ENCODE data around the gene LEF1. TPM values are rescaled to one million over a fixed set of nuclear protein-coding genes. Genes with fewer than 3 reads are reported as not detected.

Gene LEF1
- total RNA-seq, 1 donor from 2014 or later = 55.0 TPM

DNA sequence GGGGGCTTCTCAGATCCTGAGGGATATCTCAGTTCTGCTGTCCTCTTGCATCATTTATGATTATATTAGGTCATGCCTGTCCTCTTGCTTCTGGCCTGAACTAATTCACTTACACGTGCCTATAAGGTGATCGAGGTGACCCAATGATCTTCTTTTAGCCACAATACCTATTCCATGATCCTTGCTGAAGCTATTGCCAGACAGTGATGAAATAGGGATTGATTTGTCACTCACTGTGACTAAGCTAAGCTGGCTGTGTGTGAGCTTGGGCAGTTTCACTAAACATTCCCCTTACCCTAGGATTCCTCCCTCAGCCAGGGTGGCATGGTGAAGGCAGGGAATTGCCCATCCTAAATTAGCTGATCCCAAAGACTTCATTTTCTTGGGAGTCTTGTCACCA, 160.0 kb downstream of the LEF1 start:
- TF ChIP-seq, protein P1, sequence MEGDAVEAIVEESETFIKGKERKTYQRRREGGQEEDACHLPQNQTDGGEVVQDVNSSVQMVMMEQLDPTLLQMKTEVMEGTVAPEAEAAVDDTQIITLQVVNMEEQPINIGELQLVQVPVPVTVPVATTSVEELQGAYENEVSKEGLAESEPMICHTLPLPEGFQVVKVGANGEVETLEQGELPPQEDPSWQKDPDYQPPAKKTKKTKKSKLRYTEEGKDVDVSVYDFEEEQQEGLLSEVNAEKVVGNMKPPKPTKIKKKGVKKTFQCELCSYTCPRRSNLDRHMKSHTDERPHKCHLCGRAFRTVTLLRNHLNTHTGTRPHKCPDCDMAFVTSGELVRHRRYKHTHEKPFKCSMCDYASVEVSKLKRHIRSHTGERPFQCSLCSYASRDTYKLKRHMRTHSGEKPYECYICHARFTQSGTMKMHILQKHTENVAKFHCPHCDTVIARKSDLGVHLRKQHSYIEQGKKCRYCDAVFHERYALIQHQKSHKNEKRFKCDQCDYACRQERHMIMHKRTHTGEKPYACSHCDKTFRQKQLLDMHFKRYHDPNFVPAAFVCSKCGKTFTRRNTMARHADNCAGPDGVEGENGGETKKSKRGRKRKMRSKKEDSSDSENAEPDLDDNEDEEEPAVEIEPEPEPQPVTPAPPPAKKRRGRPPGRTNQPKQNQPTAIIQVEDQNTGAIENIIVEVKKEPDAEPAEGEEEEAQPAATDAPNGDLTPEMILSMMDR (conservative IDR thresholded peaks at IDR 0.05) = no peak

DNA sequence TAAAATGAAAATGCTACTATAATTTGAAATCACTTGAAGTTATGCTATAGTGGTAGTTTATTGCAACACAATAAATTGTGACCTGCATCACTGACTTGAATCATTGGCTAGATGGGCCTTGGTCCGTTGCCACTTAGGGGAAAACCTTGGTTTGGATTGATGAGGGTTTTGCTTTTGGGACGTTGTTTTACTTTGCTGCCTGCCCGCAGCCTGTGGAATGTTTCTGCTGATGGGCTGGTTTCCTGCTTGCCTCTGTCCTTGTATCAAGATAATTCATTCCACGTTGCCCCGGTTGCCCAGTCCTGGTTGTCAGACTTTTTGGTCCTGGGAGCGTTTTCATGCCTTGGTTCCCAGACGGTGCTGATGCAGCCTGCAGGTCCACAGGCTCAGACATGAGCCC, 160.7 kb downstream of the LEF1 start:
- TF ChIP-seq, protein P1 (conservative IDR thresholded peaks at IDR 0.05) = no peak

More for the DNA sequence above, 160.0 kb downstream of the LEF1 start:
- Mint-ChIP-seq H3K9me3 (peaks cover 2% of the 10 kb centered on the region), H3K27ac (ENCODE audit: unreplicated experiment) (no peak overlapping the region), H3K4me1 (peaks cover 11% of the 10 kb centered on the region), H3K36me3 (ENCODE audit: low read depth) (peaks cover 41% of the 10 kb centered on the region), H3K27me3 (ENCODE audit: low read depth) (no peaks in the 10 kb centered on the region), H3K4me3 (no peak overlapping the region)
- no peak for DNase-seq (ENCODE audit: low read depth, low spot score)

DNA sequence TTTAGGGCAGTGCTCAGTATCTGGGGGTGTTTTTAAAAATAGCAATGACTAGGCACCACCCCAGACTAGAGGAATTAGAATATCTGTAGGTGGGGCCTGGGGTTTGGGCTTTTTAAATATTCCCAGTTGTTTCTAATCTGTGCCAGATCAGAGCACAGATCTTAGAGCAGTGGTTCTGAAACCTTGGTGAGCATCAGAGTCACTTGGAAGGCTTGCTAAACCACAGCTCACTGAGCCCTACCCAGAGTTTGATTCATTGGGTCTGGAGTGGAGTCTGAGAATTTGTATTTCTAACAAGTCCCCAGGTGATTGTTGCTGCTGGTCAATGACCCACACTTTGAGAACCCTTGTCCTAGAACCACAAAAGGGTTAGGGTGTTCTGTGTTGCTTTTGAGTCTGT, 162.4 kb downstream of the LEF1 start:
- Mint-ChIP-seq H3K27ac (ENCODE audit: unreplicated experiment) (no peak overlapping the region), H3K4me1 (peaks cover 15% of the 10 kb centered on the region), H3K27me3 (ENCODE audit: low read depth) (no peaks in the 10 kb centered on the region), H3K4me3 (no peak overlapping the region), H3K36me3 (ENCODE audit: low read depth) (peaks cover 36% of the 10 kb centered on the region), H3K9me3 (peaks cover 5% of the 10 kb centered on the region)
- TF ChIP-seq, protein P1 (conservative IDR thresholded peaks at IDR 0.05) = no peak
- DNase-seq (ENCODE audit: low read depth, low spot score) = no peak

More for the DNA sequence above, 160.7 kb downstream of the LEF1 start:
- H3K27me3 Mint-ChIP-seq (ENCODE audit: low read depth) = no peaks in the 10 kb centered on the region
- no peak overlapping the region for H3K4me3 Mint-ChIP-seq
- no peak for DNase-seq (ENCODE audit: low read depth, low spot score)
- H3K36me3 Mint-ChIP-seq (ENCODE audit: low read depth) = peaks cover 41% of the 10 kb centered on the region
- peaks cover 15% of the 10 kb centered on the region for H3K4me1 Mint-ChIP-seq
- no peak overlapping the region for H3K27ac Mint-ChIP-seq (ENCODE audit: unreplicated experiment)
- H3K9me3 Mint-ChIP-seq = peaks cover 2% of the 10 kb centered on the region

DNA sequence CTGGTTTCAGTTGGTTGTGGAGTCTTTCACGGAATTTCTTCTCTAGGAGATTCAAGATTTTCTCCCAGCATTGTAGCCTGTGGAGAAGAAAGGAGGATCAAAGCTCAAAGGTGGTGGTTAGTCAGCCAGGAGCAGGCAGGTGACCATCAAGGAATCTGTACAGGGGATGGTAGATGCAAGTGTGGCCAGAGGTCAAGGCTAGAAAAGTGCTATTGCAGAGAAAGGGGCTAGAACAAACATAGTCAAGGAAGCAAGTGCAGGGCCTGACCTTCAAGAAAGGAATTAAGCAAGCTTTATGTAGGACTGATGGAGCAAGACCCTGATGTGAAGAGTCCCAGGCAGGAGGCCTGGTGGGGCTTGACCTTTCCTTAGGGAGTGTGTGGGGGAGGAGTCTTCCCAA, 162.9 kb downstream of the LEF1 start:
- peaks cover 15% of the 10 kb centered on the region for H3K4me1 Mint-ChIP-seq
- no peaks in the 10 kb centered on the region for H3K27me3 Mint-ChIP-seq (ENCODE audit: low read depth)
- no peak overlapping the region for H3K27ac Mint-ChIP-seq (ENCODE audit: unreplicated experiment)
- H3K9me3 Mint-ChIP-seq = peaks cover 8% of the 10 kb centered on the region
- H3K4me3 Mint-ChIP-seq = no peak overlapping the region
- H3K36me3 Mint-ChIP-seq (ENCODE audit: low read depth) = peaks cover 35% of the 10 kb centered on the region
- TF ChIP-seq, protein P1 (conservative IDR thresholded peaks at IDR 0.05) = no peak
- DNase-seq (ENCODE audit: low read depth, low spot score) = no peak

DNA sequence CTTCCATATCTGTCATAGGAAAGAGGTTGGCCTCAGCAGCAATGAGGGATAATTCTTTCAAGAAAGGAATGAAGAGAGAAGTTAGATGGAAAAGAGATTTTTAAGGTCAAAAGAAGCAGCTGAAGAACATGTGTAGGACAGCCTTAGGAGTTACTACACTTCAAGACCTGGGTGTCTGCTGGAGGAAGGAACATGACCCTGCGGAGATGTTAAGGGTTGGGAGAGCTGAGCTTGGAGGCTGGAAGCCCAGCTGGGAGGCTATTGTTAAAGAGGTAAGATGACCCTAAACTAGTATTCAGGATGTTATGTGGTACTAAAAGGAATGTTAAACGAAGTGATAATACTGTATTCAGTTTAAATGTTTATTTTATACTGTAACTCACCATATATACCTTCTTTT, 164.1 kb downstream of the LEF1 start:
- Mint-ChIP-seq H3K4me1 (peaks cover 15% of the 10 kb centered on the region), H3K4me3 (no peak overlapping the region), H3K27me3 (ENCODE audit: low read depth) (no peaks in the 10 kb centered on the region), H3K9me3 (peaks cover 11% of the 10 kb centered on the region), H3K27ac (ENCODE audit: unreplicated experiment) (no peak overlapping the region), H3K36me3 (ENCODE audit: low read depth) (peaks cover 39% of the 10 kb centered on the region)
- TF ChIP-seq, protein P1 (conservative IDR thresholded peaks at IDR 0.05) = no peak
- no peak for DNase-seq (ENCODE audit: low read depth, low spot score)

Measured in neural crest cell (in vitro differentiated cells).